OCI-LY1 (cell line): ENCODE measurements around the gene SLC6A19.

Experiments used
- H2AFZ ChIP-seq: fragments of 200-600 bp; sonication (generic), shearing (Covaris generic); 2 replicates; pipeline ENCODE4 v1.6.0; 2014; ENCODE audit warnings: antibody characterized with exemption, mild to moderate bottlenecking, low read length
- H3F3A ChIP-seq: fragments of 200-600 bp; sonication (generic), shearing (Covaris generic); 2 replicates; pipeline ENCODE4 v1.6.0; 2014; ENCODE audit warnings: mild to moderate bottlenecking, antibody characterized with exemption, low read length, moderate library complexity; ENCODE audit not compliant: insufficient read depth
- H3K27ac ChIP-seq: fragments of 200-600 bp; sonication (generic); 2 replicates; pipeline ENCODE4 v1.5.1; 2014; ENCODE audit warnings: low read length, mixed run types, mild to moderate bottlenecking, low read depth; ENCODE audit not compliant: poor library complexity, severe bottlenecking
- H3K27me3 ChIP-seq: fragments of 200-600 bp; sonication (generic); 2 replicates; pipeline ENCODE4 v1.6.0; 2014; ENCODE audit warnings: antibody characterized with exemption, mild to moderate bottlenecking, low read length, moderate library complexity; ENCODE audit not compliant: insufficient read depth
- H3K36me3 ChIP-seq: fragments of 200-600 bp; sonication (generic); 2 replicates; pipeline ENCODE4 v1.6.1; 2014; ENCODE audit warnings: mild to moderate bottlenecking, antibody characterized with exemption, low read length, moderate library complexity, mixed read lengths; ENCODE audit not compliant: insufficient read depth
- H3K4me1 ChIP-seq: fragments of 200-600 bp; sonication (generic); 2 replicates; pipeline ENCODE4 v1.5.1; 2014; ENCODE audit warnings: mild to moderate bottlenecking, low read length, moderate library complexity; ENCODE audit not compliant: insufficient read depth, severe bottlenecking
- H3K4me2 ChIP-seq: fragments of 200-600 bp; sonication (generic), shearing (Covaris generic); 2 replicates; pipeline ENCODE4 v1.6.1; 2014; ENCODE audit warnings: low read length
- H3K4me3 ChIP-seq: fragments of 200-600 bp; sonication (generic); 2 replicates; pipeline ENCODE4 v1.5.1; 2014; ENCODE audit warnings: low read length, low read depth, mild to moderate bottlenecking, mixed read lengths; ENCODE audit not compliant: poor library complexity, severe bottlenecking
- H3K79me2 ChIP-seq: fragments of 200-600 bp; shearing (Covaris generic); 2 replicates; pipeline ENCODE4 v1.6.1; 2016; ENCODE audit warnings: mixed run types, low read length, mixed read lengths; ENCODE audit not compliant: insufficient read depth
- H3K9ac ChIP-seq: fragments of 200-600 bp; sonication (generic), shearing (Covaris generic); 2 replicates; pipeline ENCODE4 v1.6.1; 2014; ENCODE audit warnings: mild to moderate bottlenecking, low read length, mixed read lengths
- H3K9me2 ChIP-seq: fragments of 200-600 bp; sonication (generic), shearing (Covaris generic); 2 replicates; pipeline ENCODE4 v1.6.1; 2014; ENCODE audit warnings: low read depth, mild to moderate bottlenecking, low read length, mixed read lengths
- H3K9me3 ChIP-seq: fragments of 200-600 bp; shearing (Covaris generic); 2 replicates; pipeline ENCODE4 v1.6.1; 2014; ENCODE audit warnings: low read length, mixed read lengths
- H4K20me1 ChIP-seq: fragments of 200-600 bp; sonication (generic), shearing (Covaris generic); 2 replicates; pipeline ENCODE4 v1.6.0; 2016; ENCODE audit warnings: mild to moderate bottlenecking, low read length; ENCODE audit not compliant: insufficient read depth
- EZH2 ChIP-seq: fragments of 200-600 bp; sonication (generic), shearing (Covaris generic); IDR thresholded peaks from 2 replicates; pipeline ENCODE4 v1.8.0; 2017; ENCODE audit warnings: borderline replicate concordance, mixed run types, mild to moderate bottlenecking, antibody characterized with exemption, low read length, moderate library complexity, mixed read lengths
- TF ChIP-seq, protein P1 (sequence below): fragments of 200-600 bp; sonication (generic), shearing (Covaris generic); IDR thresholded peaks from 2 replicates; pipeline ENCODE4 v1.5.1; 2017; ENCODE audit warnings: mild to moderate bottlenecking, antibody characterized with exemption, low read length, moderate library complexity, mixed read lengths

The SLC6A19 gene

DNA sequence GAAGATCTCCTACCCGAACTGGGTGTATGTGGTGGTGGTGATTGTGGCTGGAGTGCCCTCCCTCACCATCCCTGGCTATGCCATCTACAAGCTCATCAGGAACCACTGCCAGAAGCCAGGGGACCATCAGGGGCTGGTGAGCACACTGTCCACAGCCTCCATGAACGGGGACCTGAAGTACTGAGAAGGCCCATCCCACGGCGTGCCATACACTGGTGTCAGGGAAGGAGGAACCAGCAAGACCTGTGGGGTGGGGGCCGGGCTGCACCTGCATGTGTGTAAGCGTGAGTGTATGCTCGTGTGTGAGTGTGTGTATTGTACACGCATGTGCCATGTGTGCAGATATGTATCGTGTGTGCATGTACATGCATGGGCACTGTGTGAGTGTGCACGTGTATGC is 20.3 kb downstream of the SLC6A19 start:
- no peaks in the 10 kb centered on the region for H3K9me3 ChIP-seq

DNA sequence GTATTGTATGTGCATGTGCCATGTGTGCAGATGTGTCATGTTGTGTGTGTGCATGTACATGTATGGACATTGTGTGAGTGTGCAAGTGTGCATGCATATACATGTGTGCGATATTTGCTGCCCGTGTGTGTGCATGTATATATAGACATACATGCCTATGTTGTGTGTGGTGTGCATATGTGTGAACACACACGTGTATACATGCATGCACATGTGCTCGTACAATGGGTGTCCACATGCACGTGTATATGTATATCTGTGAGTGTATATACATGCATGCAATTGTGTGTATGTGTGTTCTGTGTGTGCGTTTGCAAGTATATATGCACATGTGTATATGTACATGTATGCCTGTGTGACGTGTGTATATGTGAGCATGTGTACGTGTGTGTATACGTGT is 20.8 kb downstream of the SLC6A19 start:
- H3K9me2 ChIP-seq, result no peaks in the 10 kb centered on the region
- no peaks in the 10 kb centered on the region for H3K9me3 ChIP-seq
- H3F3A ChIP-seq, result no peaks in the 10 kb centered on the region
- no peaks in the 10 kb centered on the region for H3K79me2 ChIP-seq
- H3K36me3 ChIP-seq, result no peaks in the 10 kb centered on the region
- no peak overlapping the region for H3K4me2 ChIP-seq
- no peak overlapping the region for H2AFZ ChIP-seq
- H3K27me3 ChIP-seq, result no peaks in the 10 kb centered on the region
- no peak overlapping the region for H3K27ac ChIP-seq
- no peaks in the 10 kb centered on the region for H3K4me1 ChIP-seq
- H3K9ac ChIP-seq, result no peak overlapping the region
- H4K20me1 ChIP-seq, result no peaks in the 10 kb centered on the region
- H3K4me3 ChIP-seq, result no peak overlapping the region
- TF ChIP-seq EZH2, result no peak
- TF ChIP-seq, protein P1, sequence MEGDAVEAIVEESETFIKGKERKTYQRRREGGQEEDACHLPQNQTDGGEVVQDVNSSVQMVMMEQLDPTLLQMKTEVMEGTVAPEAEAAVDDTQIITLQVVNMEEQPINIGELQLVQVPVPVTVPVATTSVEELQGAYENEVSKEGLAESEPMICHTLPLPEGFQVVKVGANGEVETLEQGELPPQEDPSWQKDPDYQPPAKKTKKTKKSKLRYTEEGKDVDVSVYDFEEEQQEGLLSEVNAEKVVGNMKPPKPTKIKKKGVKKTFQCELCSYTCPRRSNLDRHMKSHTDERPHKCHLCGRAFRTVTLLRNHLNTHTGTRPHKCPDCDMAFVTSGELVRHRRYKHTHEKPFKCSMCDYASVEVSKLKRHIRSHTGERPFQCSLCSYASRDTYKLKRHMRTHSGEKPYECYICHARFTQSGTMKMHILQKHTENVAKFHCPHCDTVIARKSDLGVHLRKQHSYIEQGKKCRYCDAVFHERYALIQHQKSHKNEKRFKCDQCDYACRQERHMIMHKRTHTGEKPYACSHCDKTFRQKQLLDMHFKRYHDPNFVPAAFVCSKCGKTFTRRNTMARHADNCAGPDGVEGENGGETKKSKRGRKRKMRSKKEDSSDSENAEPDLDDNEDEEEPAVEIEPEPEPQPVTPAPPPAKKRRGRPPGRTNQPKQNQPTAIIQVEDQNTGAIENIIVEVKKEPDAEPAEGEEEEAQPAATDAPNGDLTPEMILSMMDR, result no peak

More for the DNA sequence above, 20.3 kb downstream of the SLC6A19 start:
- Histone ChIP-seq H3K27me3 (no peaks in the 10 kb centered on the region), H3K4me1 (no peaks in the 10 kb centered on the region), H3K79me2 (no peaks in the 10 kb centered on the region), H4K20me1 (no peaks in the 10 kb centered on the region), H3K9me2 (no peaks in the 10 kb centered on the region), H3K4me2 (no peak overlapping the region), H3K4me3 (no peak overlapping the region), H3K27ac (no peak overlapping the region), H3F3A (no peaks in the 10 kb centered on the region), H3K36me3 (no peaks in the 10 kb centered on the region), H3K9ac (no peak overlapping the region), H2AFZ (no peak overlapping the region)
- TF ChIP-seq, protein P1, result no peak

GRCh38 chr5:1222621-1223277 is 21.4 kb downstream of the SLC6A19 start:
- Histone ChIP-seq H3K4me3 (no peak overlapping the region), H3K9me2 (no peaks in the 10 kb centered on the region), H3K9ac (no peak overlapping the region), H3F3A (no peaks in the 10 kb centered on the region), H3K4me1 (no peaks in the 10 kb centered on the region), H3K79me2 (no peaks in the 10 kb centered on the region), H4K20me1 (no peaks in the 10 kb centered on the region), H3K4me2 (no peak overlapping the region), H3K36me3 (no peaks in the 10 kb centered on the region), H3K27ac (no peak overlapping the region), H3K27me3 (no peaks in the 10 kb centered on the region), H3K9me3 (no peaks in the 10 kb centered on the region), H2AFZ (no peak overlapping the region)
- TF ChIP-seq EZH2, result no peak
- TF ChIP-seq, protein P1, result no peak
